SKM-1 (cell line): ENCODE data around the gene IQSEC3.
"Not testable (repeated sequence)": the region's sequence is repeated elsewhere in the genome, so short reads cannot be mapped to it uniquely, and the experiment has no call there.

ENCODE experiments used
- DNase-seq: peaks from one replicate; lab custom pipeline; 2025; ENCODE audit not compliant: unreplicated experiment; lab: John Stamatoyannopoulos, UW

Gene IQSEC3

GRCh38 chr12:109872-110271, 43.3 kb downstream of the IQSEC3 start:
- no peak for DNase-seq

- no peak for DNase-seq
Observed at GRCh38 chr12:111699-112493, 45.3 kb downstream of the IQSEC3 start.

DNA sequence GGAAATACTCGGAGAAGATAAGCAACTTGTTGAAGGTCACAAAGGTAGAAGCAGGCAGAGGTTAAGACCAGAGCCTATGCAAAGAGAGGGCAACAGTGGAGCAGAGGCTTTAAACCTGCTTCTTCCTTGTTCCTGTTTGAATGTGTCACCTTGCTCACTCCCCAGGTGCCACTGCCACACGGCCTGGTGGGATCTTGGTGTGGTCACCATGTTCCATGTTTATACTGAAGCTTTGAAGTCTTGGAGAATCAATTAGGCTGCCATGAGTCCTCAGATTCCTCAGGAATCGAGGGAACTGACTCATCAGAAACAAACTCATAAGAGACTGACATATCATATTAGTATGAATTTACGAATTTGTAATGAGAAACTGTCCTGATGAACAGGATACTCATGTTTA, 46.8 kb downstream of the IQSEC3 start:
- no peak for DNase-seq

DNA sequence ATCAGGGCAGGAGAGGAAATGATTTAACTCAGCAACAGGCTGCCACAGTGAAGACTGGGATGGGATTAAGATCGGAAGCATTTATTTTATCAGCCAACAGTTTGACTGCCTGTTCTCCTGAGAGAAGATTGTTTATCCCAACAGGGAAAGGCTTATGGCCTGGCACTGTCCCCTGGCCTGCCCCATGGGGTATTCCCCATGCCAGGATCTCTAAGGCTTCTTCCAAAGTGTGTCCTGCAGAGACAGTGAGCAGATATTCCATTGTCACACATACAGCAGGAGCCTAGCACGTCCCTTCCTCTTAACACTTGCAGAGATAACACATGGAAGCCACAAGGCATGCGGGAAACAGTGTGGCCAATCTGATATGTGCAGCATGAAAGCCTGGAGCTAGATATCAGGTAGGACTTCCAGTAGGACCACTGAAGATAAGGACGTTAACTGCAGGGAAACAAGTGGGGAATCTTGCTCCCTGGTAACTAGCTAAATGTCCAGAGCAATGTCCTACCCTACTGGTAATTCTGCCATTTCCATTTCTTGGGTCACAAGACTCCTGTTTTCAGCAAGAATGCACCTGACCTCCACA, 48.2 kb downstream of the IQSEC3 start:
- no peak for DNase-seq

- no peak for DNase-seq
Observed at GRCh38 chr12:115518-115917, 49.0 kb downstream of the IQSEC3 start.

GRCh38 chr12:115960-116915, 49.7 kb downstream of the IQSEC3 start:
- DNase-seq, result no peak

DNA sequence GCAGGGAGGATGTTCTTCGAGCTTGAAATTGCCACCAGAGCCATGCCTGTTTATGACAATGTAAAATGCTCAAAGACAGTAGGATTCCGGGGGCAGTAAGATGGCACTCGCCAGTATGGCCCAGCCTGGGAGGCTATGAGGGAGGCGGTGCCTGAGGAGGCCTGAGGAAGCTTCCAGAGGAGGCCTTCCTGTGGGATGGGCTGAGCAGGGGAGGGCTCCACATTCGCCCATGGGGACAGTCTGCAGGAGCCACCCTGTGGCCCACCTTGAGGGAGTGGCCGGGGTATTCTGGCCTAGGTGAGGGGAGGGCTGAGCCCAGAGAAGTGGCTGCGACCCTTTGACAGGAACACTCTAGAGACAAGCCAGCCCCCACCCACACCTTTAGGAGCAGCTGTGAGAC, 50.7 kb downstream of the IQSEC3 start:
- no peak for DNase-seq

DNA sequence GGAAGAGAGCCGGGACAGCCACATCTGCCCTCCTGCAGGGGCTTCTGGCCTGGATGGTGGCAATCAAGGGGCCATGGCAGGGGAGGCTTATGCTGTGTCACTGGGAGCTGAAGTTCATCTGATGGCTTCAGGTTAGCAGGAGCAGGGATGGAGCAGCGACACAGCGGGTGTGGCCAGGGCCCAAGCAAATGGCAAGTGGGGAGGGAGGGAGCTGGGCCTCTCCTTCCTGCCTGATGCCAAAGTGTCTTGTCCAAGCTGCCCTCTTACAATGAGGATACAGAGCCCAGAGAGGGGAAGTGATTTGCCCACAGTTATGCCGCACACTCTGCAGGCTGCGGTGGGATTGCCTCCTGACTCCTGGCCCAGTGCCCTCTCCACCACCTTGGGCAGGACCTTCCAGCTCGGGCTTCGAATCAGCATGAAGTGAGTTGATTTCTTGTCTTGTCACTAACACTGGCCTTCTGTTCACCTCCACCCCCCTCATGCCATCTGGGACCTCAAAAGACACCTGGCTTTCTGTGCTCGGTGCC, 51.3 kb downstream of the IQSEC3 start:
- no peak for DNase-seq

GRCh38 chr12:118591-118990, 52.0 kb downstream of the IQSEC3 start:
- no peak for DNase-seq

DNA sequence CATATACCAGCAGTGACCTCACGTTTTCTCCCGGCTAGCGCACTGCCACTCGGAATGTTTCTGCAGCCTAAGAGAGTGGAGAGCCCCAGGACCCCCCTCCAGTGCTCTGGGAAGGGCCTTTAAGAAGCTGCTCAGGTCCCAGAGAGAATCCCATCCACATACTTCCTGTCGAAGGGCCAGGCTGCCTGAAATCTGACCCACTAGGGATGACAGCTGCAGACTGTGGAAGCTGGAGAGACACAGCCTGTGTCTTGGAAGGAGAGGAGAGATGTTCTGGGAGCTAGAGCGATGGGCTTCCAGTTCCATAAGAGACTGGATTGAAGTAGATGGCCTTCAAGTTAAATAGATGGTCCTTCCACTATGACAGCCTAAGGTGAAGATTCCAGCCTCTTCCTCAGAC, 54.4 kb downstream of the IQSEC3 start:
- DNase-seq, result no peak

DNA sequence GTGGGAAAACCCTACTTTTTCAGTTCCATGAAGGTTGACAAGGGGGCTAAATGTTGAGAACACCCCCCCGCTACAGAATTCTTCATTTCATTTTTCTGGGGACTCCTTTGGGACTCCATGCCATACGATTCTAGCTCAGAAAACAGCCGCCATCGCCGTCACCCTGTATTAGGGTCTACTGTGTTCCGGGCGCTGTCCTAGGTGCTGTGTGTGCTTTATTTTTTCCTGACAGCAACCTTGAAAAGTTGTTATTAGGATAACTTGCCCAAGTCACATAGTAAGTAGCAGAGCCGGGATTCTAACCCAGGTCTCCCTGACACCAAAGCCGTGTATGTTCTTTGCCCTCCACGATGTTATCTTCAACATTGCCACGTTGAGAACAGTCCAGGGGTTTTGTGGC, 55.1 kb downstream of the IQSEC3 start:
- DNase-seq, result no peak

- DNase-seq, result no peak
Observed at GRCh38 chr12:125075-125474, 58.5 kb downstream of the IQSEC3 start.

GRCh38 chr12:125566-125965, 59.0 kb downstream of the IQSEC3 start:
- DNase-seq, result no peak

- DNase-seq, result no peak
Observed at GRCh38 chr12:128079-128478, 61.5 kb downstream of the IQSEC3 start.

DNA sequence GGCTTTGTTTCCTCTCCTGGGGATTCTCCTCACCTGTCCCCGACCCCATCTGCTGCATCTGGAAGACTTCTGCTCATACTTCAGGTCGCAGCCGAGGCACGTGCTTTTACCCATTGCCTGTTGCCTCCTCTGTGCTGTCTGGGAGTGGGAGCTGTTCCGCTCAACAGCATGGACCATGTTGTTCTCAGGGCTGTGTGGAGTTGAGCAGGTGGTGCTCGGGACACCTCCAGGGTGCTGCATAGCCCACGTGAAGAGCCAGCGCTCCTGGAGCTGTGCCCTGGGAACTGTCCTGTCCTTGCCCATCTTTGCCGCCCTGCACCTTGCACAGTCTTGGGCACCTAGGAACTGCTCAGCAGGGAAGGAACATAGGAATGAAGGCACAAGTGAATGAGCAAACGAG, 62.4 kb downstream of the IQSEC3 start:
- DNase-seq, result no peak

GRCh38 chr12:130519-130918, 64.0 kb downstream of the IQSEC3 start:
- DNase-seq, result no peak

DNA sequence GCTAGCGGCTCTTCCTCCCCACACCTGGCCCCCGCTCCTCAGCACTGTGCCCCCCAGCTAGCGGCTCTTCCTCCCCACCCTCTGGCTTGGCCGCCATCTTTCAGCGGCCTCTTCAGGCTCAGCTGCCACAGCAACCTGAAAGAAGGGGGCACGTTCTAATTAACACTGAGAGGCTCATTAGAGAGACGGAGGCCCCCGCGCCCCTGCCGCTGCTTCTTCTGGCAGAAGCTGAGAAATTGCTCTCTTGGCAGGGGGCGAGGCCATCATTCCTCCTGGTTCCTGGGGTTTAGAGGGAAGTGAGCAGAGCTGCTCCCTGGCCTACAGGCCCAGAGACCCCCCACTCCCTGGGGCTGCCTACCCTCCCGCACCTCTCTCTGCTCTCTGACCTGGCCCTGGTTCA, 64.4 kb downstream of the IQSEC3 start:
- no peak for DNase-seq

DNA sequence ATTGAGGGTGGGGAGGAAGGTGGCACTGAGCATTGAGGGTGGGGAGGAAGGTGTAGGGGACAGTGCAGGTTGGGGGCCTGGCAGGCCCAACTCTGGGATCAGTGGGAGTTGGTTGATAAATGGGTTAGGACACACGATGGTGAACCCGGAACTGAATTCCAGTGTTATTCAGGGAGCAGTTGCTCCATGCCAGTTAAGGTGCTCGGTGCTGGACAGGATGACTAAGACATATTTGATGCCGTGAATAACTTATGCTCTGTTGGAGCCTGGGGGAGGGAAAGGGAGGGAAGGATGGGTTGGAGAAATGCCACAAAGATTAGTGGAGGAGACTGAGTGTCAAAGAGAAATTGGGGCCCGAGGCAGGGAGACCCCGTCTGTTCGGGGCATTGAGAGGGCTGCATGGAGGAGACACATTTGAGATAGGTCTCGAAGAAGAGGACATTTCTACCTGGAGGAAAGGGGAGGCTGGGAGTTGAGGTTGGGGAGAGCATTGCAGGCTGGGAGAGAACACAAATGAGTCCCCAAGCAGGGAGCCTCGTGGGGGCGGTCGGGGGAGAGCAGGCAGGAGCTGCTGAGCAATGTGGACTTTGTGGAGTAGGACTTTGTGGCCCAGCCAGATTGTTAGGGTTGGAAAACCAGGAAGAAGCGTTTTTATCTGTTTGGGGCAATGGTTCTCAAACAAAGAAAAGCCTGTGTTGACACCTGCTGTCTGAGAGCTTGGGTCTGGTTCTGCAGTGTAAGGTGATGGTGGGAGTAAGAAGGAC, 65.3 kb downstream of the IQSEC3 start:
- DNase-seq, result no peak

GRCh38 chr12:133616-134232, 67.2 kb downstream of the IQSEC3 start:
- not testable (repeated sequence) for DNase-seq

DNA sequence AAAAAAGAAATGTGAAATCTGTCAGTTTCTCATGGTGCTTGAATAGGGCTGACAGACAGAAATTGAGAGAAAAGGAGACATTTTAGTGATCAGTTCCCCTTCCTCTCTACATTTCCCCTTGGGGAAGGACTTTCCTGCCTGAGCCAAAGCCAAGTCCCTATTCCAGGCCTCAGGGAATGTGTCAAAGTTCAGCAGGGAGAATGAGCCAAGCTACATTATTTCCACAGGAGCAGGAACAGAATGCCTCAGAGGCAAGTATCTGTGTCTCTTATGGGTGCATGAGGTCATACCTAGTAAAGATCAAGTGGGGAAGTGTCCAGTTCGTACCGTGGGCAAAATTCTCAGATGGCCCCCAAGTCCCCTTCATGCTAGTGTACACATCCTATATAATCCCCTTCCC, 68.6 kb downstream of the IQSEC3 start:
- DNase-seq, result no peak
